RWPE1 (cell line): ENCODE results near the gene CERS6.

ENCODE experiments used
- CTCF ChIA-PET: fragments of 350-600 bp; sonication (Branson Sonifier 250); formaldehyde crosslinking; extraction: SDS; loops from one replicate; lab custom pipeline; 2021; lab: Yijun Ruan, JAX
- POLR2A ChIA-PET: fragments of 400-600 bp; formaldehyde crosslinking; extraction: SDS; loops from one replicate; lab custom pipeline; 2020; ENCODE audit warnings: antibody characterized with exemption; ENCODE audit not compliant: low non-redundant PET; lab: Yijun Ruan, JAX
- DNase-seq: peaks from one replicate; pipeline ENCODE4 v3.0.0; 2012; ENCODE audit warnings: low spot score
- H3K27ac ChIP-seq: fragments of 450-650 bp; 2 replicates; pipeline ENCODE4 v1.5.1; 2017
- CTCF ChIP-seq: fragments of 450-650 bp; conservative IDR thresholded peaks from 2 replicates; pipeline ENCODE4 v1.5.1; 2017; ENCODE audit warnings: low read depth, mild to moderate bottlenecking

CERS6 gene

GRCh38 chr2:168679081-168679480 is 223.0 kb downstream of the CERS6 start:
- ChIA-PET POLR2A (no interaction called here), CTCF (no interaction called here)
- no peak for DNase-seq
- TF ChIP-seq CTCF = no peak
- H3K27ac ChIP-seq = no peak overlapping the region

GRCh38 chr2:168679741-168680310 is 223.8 kb downstream of the CERS6 start:
- H3K27ac ChIP-seq = no peak overlapping the region
- POLR2A ChIA-PET = no interaction called here
- CTCF ChIA-PET = interaction anchor here (0.7 kb wide), 1 partner anchor 324 kb away, joined by 3 read pairs; no protein-coding TSS in a partner anchor
- no peak for DNase-seq
- TF ChIP-seq CTCF = no peak

GRCh38 chr2:168683996-168684395 is 227.9 kb downstream of the CERS6 start:
- ChIA-PET POLR2A (no interaction called here), CTCF (no interaction called here)

GRCh38 chr2:168684921-168685599 is 229.0 kb downstream of the CERS6 start:
- H3K27ac ChIP-seq = no peak overlapping the region
- TF ChIP-seq CTCF = no peak
- POLR2A ChIA-PET = no interaction called here
- no peak for DNase-seq
- CTCF ChIA-PET = no interaction called here

More at GRCh38 chr2:168683996-168684395, 227.9 kb downstream of the CERS6 start:
- H3K27ac ChIP-seq = no peak overlapping the region
- TF ChIP-seq CTCF = no peak
- no peak for DNase-seq

- CTCF ChIA-PET = interaction anchor here (0.6 to 1.5 kb wide), 2 partner anchors 49 to 339 kb away, joined by 3 to 6 read pairs; no protein-coding TSS in a partner anchor
- no peak for DNase-seq
- no peak overlapping the region for H3K27ac ChIP-seq
- POLR2A ChIA-PET = no interaction called here
- no peak for TF ChIP-seq CTCF
Measured at GRCh38 chr2:168685600-168686451, 229.8 kb downstream of the CERS6 start.
